NCI-H460 (cell line): ENCODE data around the gene PPP2CA. TPM values are rescaled to one million over a fixed set of nuclear protein-coding genes. Genes with fewer than 3 reads are reported as not detected.
"Not testable (repeated sequence)": the region's sequence is repeated elsewhere in the genome, so short reads cannot be mapped to it uniquely, and the experiment has no call there.

Experiments
- DNase-seq: peaks from one replicate; pipeline ENCODE4 v3.0.0-alpha.2; 2016; ENCODE audit warnings: low read depth; ENCODE audit errors: extremely low read depth
- small RNA-seq, 2 experiments: library from RNA; depleted of rRNA; stranded (forward); fragments of <200 nt; gene quantifications; one replicate each; pipeline ENCODE3, GENCODE V24; 2014
- total RNA-seq: library from RNA; depleted of rRNA; stranded (reverse); fragments of >200 nt; shearing (Covaris generic); gene quantifications from 2 replicates; pipeline ENCODE4 v1.2.3, GENCODE V29; 2014; rRNA removed

The PPP2CA gene
- total RNA-seq, 1 experiment from 2014 or later: 172 TPM

- not testable (repeated sequence) for DNase-seq
Measured at GRCh38 chr5:134152173-134152832, 73.6 kb downstream of the PPP2CA start.

GRCh38 chr5:134151723-134152122 is 74.2 kb downstream of the PPP2CA start:
- no peak for DNase-seq

GRCh38 chr5:134149571-134150303 is 76.1 kb downstream of the PPP2CA start:
- DNase-seq: no peak

- DNase-seq: no peak
Measured at GRCh38 chr5:134148986-134149539, 76.8 kb downstream of the PPP2CA start.

- DNase-seq: no peak
Measured at GRCh38 chr5:134148316-134148715, 77.6 kb downstream of the PPP2CA start.

- no peak for DNase-seq
Measured at GRCh38 chr5:134146651-134147518, 79.0 kb downstream of the PPP2CA start.

- DNase-seq: peak; percentile 71
Measured at GRCh38 chr5:134145779-134146581, 79.9 kb downstream of the PPP2CA start.

- no peak for DNase-seq
Measured at GRCh38 chr5:134145041-134145757, 80.7 kb downstream of the PPP2CA start.

Small RNA genes lying within 50 kb of the gene (small RNA-seq; reads per million reads assigned to genes)
- 0 reads per million in 2 experiments for gene MIR3661

Other genes with a start within 250 kb of the PPP2CA start
- 438 and 448 TPM in 2 replicates for gene VDAC1, start 221.1 kb downstream of the PPP2CA start, total RNA-seq
- 0.42 TPM in 1 of 2 replicates, not detected in the other for gene TCF7, start 111.4 kb downstream of the PPP2CA start, total RNA-seq
- 412 and 435 TPM in 2 replicates for gene SKP1, start 49.1 kb downstream of the PPP2CA start, total RNA-seq
- gene CDKL3, start 141.1 kb upstream of the PPP2CA start, total RNA-seq: 1.5 and 2.3 TPM in 2 replicates
- 40.2 and 48.9 TPM in 2 replicates for gene UBE2B, start 145.5 kb upstream of the PPP2CA start, total RNA-seq
- 50.2 and 54.7 TPM in 2 replicates for gene CDKN2AIPNL, start 185.8 kb upstream of the PPP2CA start, total RNA-seq